Ishikawa (cell line): ENCODE measurements around the gene DIAPH2.

Source experiments
- EGR1 ChIP-seq: IDR thresholded peaks from 2 replicates; pipeline ENCODE4 v1.6.1; 2012
- TEAD4 ChIP-seq: IDR thresholded peaks from 2 replicates; pipeline ENCODE4 v1.6.1; 2012

GRCh38 chrX:96989830-96990571 is 305.4 kb downstream of the DIAPH2 start:
- TF ChIP-seq TEAD4: no peak
- TF ChIP-seq EGR1: no peak
